Breast epithelium (tissue), 4 donors: ENCODE data around the gene MRGPRG. TPM values are rescaled to one million over a fixed set of nuclear protein-coding genes. Genes with fewer than 3 reads are reported as not detected.

Experiments used
- DNase-seq, 2 donors: peaks; one replicate each; pipeline ENCODE4 v3.0.0-alpha.2; 2019; ENCODE audit warnings: low spot score in 2 of 2
- H3K27ac ChIP-seq, 2 donors: fragments of 200-600 bp; sonication (generic) in 1 of 2; one replicate each; pipeline ENCODE4 v1.5.1; 2016 to 2019; ENCODE audit warnings: mild to moderate bottlenecking in 1 of 2
- H3K27me3 ChIP-seq, 2 donors: fragments of 200-600 bp; sonication (generic) in 1 of 2; one replicate each; pipeline versions ENCODE4 v1.5.1 to v1.6.0; 2017 to 2019; ENCODE audit warnings: control low read depth in 1 of 2, mild to moderate bottlenecking in 1 of 2
- H3K36me3 ChIP-seq: fragments of 200-600 bp; one replicate; pipeline ENCODE4 v1.5.1; 2019
- H3K4me1 ChIP-seq, 2 donors: fragments of 200-600 bp; sonication (generic); one replicate each; pipeline ENCODE4 v1.5.1; 2016 to 2019; ENCODE audit warnings: control low read depth in 1 of 2
- H3K4me3 ChIP-seq, 3 donors: fragments of 200-600 bp; sonication (generic); 1 replicate in 2 of 3; 2 replicates in 1 of 3; pipeline ENCODE4 v1.5.1; 2016 to 2019; ENCODE audit warnings: mild to moderate bottlenecking in 3 of 3, moderate library complexity in 2 of 3
- H3K9me3 ChIP-seq, 2 donors: fragments of 200-600 bp; sonication (generic) in 1 of 2; one replicate each; pipeline ENCODE4 v1.5.1; 2016 to 2019; ENCODE audit warnings: control low read depth in 1 of 2
- CTCF ChIP-seq, 3 donors: fragments of 450-650 bp; IDR thresholded peaks; one replicate each; pipeline ENCODE4 v1.5.1; 2016 to 2017; ENCODE audit warnings: antibody characterized with exemption in 3 of 3, mild to moderate bottlenecking in 3 of 3, moderate library complexity in 3 of 3
- POLR2A ChIP-seq: fragments of 450-650 bp; IDR thresholded peaks from one replicate; pipeline ENCODE4 v1.6.1; 2016; ENCODE audit warnings: antibody characterized with exemption, mild to moderate bottlenecking, moderate library complexity
- POLR2AphosphoS5 ChIP-seq, 3 donors: sonication (generic); formaldehyde crosslinking; IDR thresholded peaks; one replicate each; pipeline ENCODE4 v1.6.1; 2017; ENCODE audit warnings: antibody characterized with exemption in 3 of 3
- intact Hi-C: fragments of 100-400 bp; cut with DNase I; formaldehyde crosslinking; loops from one replicate; pipeline ENCODE4 v1.15.1; 2023; ENCODE audit warnings: low total_unique reads
- total RNA-seq, 3 donors: library from RNA; depleted of rRNA; stranded (reverse); fragments of >200 nt; gene quantifications; one replicate each; pipeline ENCODE4 v1.1.0, GENCODE V29; 2016

The MRGPRG gene
- total RNA-seq, 3 donors from 2014 or later: not detected

DNA sequence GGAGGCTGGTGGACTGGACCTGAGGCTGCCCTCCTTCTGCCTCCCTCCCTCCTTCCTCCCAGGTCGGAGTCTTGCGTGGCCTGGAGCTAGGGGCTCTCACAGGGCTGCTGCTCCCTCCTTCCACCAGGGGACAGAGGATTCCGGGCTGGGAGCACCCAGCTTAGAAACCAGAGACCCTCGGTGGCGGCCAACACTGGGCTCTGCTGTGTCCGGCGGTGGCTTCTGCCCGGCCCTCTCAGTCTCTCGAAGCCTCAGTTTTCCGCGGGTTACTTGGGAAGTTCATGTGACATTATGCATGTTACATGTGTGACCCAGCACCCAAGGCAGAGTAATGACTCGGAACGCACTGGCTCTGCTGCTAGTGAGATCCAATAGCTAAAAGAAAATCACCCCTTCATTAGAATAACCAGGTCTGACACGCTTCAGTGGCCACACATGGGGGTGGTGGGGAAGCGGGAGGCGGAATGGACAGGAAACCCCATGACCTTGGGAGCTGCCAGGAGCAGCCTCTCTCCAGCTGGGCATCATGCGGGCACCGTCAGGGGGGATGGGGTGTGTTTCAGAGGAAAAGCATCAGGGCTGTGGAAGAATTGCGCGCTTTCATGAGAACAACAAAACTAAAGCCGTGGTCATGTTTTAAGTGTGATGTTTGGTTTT lies 5.9 kb upstream of the MRGPRG start:
- intact Hi-C loops: no loop called here
- no peaks in the 10 kb centered on the region for H3K36me3 ChIP-seq
- H3K27me3 ChIP-seq: peaks cover 0 to 31% of the 10 kb centered on the region in 2 donors
- H3K9me3 ChIP-seq: no peaks in the 10 kb centered on the region
- DNase-seq: no peak
- no peak overlapping the region for H3K27ac ChIP-seq
- H3K4me1 ChIP-seq: no peaks in the 10 kb centered on the region
- no peak for TF ChIP-seq POLR2AphosphoS5 (IDR thresholded peaks at IDR 0.05)
- TF ChIP-seq CTCF (IDR thresholded peaks at IDR 0.05): no peak
- TF ChIP-seq POLR2A: no peak
- H3K4me3 ChIP-seq: no peak overlapping the region

DNA sequence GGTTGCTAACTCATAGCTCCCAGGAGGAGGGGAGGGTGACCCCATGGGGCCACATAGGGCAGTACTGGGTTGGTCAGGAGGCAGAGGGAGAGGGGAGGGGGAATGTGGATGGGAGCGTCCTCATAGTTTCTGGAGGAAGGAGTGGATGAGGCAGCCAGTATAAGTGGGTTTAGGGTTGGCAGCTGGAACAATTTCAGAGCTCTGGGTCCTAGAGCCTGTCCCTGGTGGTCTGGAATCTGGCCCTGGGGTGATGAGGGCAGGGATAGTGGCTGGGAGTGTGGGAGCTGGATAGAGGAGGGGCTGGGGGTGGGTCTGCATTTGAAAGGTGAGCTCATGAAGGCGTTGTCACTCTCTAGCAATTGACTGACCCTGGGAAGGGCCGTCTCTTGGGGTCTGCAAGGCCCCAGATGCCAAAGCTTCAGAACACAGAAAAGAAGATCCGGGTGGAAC lies 5.3 kb upstream of the MRGPRG start:
- no peak for TF ChIP-seq POLR2A
- no peak for TF ChIP-seq POLR2AphosphoS5 (IDR thresholded peaks at IDR 0.05)
- no peak for TF ChIP-seq CTCF (IDR thresholded peaks at IDR 0.05)
- H3K27me3 ChIP-seq: peaks cover 0 to 30% of the 10 kb centered on the region in 2 donors
- H3K4me3 ChIP-seq: no peak overlapping the region
- no peaks in the 10 kb centered on the region for H3K4me1 ChIP-seq
- intact Hi-C loops: no loop called here
- H3K27ac ChIP-seq: no peak overlapping the region
- no peaks in the 10 kb centered on the region for H3K36me3 ChIP-seq
- no peaks in the 10 kb centered on the region for H3K9me3 ChIP-seq
- DNase-seq: no peak

GRCh38 chr11:3222941-3223915 lies 4.6 kb upstream of the MRGPRG start:
- intact Hi-C loops: no loop called here
- H3K4me1 ChIP-seq: no peaks in the 10 kb centered on the region
- no peaks in the 10 kb centered on the region for H3K9me3 ChIP-seq
- peaks cover 0 to 30% of the 10 kb centered on the region in 2 donors for H3K27me3 ChIP-seq
- TF ChIP-seq POLR2A (no peak), POLR2AphosphoS5 (IDR thresholded peaks at IDR 0.05) (no peak), CTCF (IDR thresholded peaks at IDR 0.05) (no peak)
- H3K27ac ChIP-seq: no peak overlapping the region
- H3K36me3 ChIP-seq: no peaks in the 10 kb centered on the region
- no peak for DNase-seq
- no peak overlapping the region for H3K4me3 ChIP-seq

DNA sequence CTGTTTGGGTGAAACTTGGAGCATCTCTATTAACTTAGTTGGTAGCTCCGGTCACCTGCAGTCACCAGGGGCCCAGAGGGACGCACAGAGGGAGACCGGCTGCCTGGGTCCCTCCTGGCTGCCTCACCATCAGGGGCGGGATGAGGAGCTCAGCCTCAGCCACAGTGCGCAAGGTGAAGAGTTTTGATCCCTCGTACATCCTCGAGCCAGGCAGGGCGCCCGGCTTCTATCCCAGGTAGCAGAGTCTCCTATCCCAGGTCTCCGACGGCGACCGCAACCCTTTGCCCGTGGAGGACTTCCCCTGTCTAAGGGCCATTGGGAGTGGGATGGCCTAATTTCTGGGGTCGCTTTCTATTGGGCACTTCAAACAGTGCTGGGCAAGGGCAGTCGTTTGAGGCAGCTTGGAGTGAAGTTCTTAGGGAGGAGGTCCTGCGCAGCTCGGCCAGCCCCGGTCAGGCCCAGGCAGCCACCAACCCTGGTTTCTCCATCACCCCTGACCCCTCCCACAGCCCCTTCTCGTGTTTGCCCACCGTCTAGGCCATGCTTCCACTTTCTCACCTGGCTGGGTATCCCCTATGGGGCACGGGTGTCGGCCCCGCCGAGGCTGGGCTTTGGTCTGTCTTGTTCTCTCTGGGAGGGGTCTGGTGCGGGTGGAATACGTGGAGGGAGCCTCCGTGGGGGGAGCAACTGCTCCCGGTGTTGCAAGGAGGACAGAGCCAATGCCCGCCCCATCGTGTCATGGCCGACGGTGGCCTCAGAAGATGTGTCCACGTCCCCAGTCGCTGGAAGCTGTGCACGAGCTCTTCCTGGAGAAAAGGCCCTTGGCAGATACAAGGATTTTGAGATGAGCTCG lies 3.6 kb upstream of the MRGPRG start:
- peaks cover 0 to 30% of the 10 kb centered on the region in 2 donors for H3K27me3 ChIP-seq
- intact Hi-C loops: no loop called here
- no peak overlapping the region for H3K4me3 ChIP-seq
- H3K27ac ChIP-seq: no peak overlapping the region
- no peaks in the 10 kb centered on the region for H3K36me3 ChIP-seq
- no peaks in the 10 kb centered on the region for H3K9me3 ChIP-seq
- DNase-seq: peak in 1 of 2 donors; percentile 38
- H3K4me1 ChIP-seq: no peaks in the 10 kb centered on the region
- TF ChIP-seq CTCF (IDR thresholded peaks at IDR 0.05): no peak
- no peak for TF ChIP-seq POLR2AphosphoS5 (IDR thresholded peaks at IDR 0.05)
- TF ChIP-seq POLR2A: no peak
